Measurements from ENCODE around the gene DNAJB1. TPM values are rescaled to one million over a fixed set of nuclear protein-coding genes. Genes with fewer than 3 reads are reported as not detected.

DNAJB1 gene
- total and polyA plus RNA-seq, 2 of the 13 experiments (the other 11 are each of a cell fraction or from before 2014, with no cell fraction given), result 87.5 to 97.3 TPM

- intact Hi-C loops (cut with micrococcal nuclease; ENCODE audit: unreplicated experiment), result no loop called here
- peaks cover 7% of the 10 kb centered on the region for H3K4me1 ChIP-seq (ENCODE audit: insufficient read depth, low read length)
- POLR2A ChIA-PET, result no interaction called here
- H3K4me3 ChIP-seq (replicated peaks in 1 of 3; ENCODE audit: insufficient read depth in 1 of 3, low read depth in 2 of 3, low read length in 3 of 3), result no peak overlapping the region
- TF ChIP-seq ZNF781 (CRISPR knock-in tag; IDR thresholded peaks at IDR 0.05; ENCODE audit: borderline replicate concordance, not compliant biosample characterization), result no peak
- H3K79me2 ChIP-seq (ENCODE audit: insufficient read depth, low read length), result peaks cover 30% of the 10 kb centered on the region
- FAIRE-seq, result no peak
- no peak overlapping the region for H2AFZ ChIP-seq (ENCODE audit: low read length)
- H3K36me3 ChIP-seq (replicated peaks in 1 of 2; ENCODE audit: control insufficient read depth in 1 of 2, insufficient read depth in 2 of 2, low read length in 2 of 2), result peaks cover 7 to 15% of the 10 kb centered on the region in 2 experiments; a peak in 3 of 5 replicates
- in situ Hi-C loops (cut with HindIII; ENCODE audit: extremely low pct_ligation_motif_present, low pct_unique_long_range_greater_than_20kb), result no loop called here
- no peak for DNase-seq (ENCODE audit: low spot score)
- no peaks in the 10 kb centered on the region for H3K27me3 ChIP-seq (ENCODE audit: control insufficient read depth in 1 of 2, insufficient read depth in 2 of 2, low read length in 2 of 2)
- CTCF ChIA-PET (ENCODE audit: low intra/inter-chr PET ratio, low total read pairs), result no interaction called here
- 90% methylated on average over 4 of the region's 8 CpGs for WGBS (ENCODE audit: low lambda C conversion rate)
- no peak overlapping the region for H3K4me2 ChIP-seq (ENCODE audit: low read depth, low read length)
- ATAC-seq, result no peak
- H3K27ac ChIP-seq (ENCODE audit: extremely low read length, insufficient read depth, low read length), result no peak overlapping the region
- no peaks in the 10 kb centered on the region for H3K9me3 ChIP-seq (ENCODE audit: low read length)
- no peak overlapping the region for H3K9ac ChIP-seq (ENCODE audit: insufficient read depth, low read depth, low read length)
- H4K20me1 ChIP-seq (ENCODE audit: insufficient read depth, low read length), result no peaks in the 10 kb centered on the region; the same call in 1 of the 2 replicates
- no TSS peak for BruUV-seq (replicated peaks)
These were observed 43.1 kb upstream of the DNAJB1 start for GRCh38 chr19:14561249-14561648.

GRCh38 chr19:14560776-14561108 is 42.5 kb upstream of the DNAJB1 start:
- no peak overlapping the region for H3K4me2 ChIP-seq (ENCODE audit: low read depth, low read length)
- no TSS peak for BruUV-seq (replicated peaks)
- H4K20me1 ChIP-seq (ENCODE audit: insufficient read depth, low read length), result no peaks in the 10 kb centered on the region; the same call in 1 of the 2 replicates
- intact Hi-C loops (cut with micrococcal nuclease; ENCODE audit: unreplicated experiment), result no loop called here
- H3K9ac ChIP-seq (ENCODE audit: insufficient read depth, low read depth, low read length), result no peak overlapping the region
- H3K79me2 ChIP-seq (ENCODE audit: insufficient read depth, low read length), result peaks cover 30% of the 10 kb centered on the region
- POLR2A ChIA-PET, result no interaction called here
- DNase-seq (ENCODE audit: low spot score) (no peak), ATAC-seq (no peak), FAIRE-seq (no peak)
- H3K27me3 ChIP-seq (ENCODE audit: control insufficient read depth in 1 of 2, insufficient read depth in 2 of 2, low read length in 2 of 2), result no peaks in the 10 kb centered on the region
- TF ChIP-seq KMT2A (CRISPR knock-in tag; IDR thresholded peaks at IDR 0.05) (no peak), FUBP1 (CRISPR knock-in tag; IDR thresholded peaks at IDR 0.05; ENCODE audit: borderline replicate concordance) (no peak), TAF1 (CRISPR knock-in tag; IDR thresholded peaks at IDR 0.05) (no peak)
- H3K27ac ChIP-seq (ENCODE audit: extremely low read length, insufficient read depth, low read length), result no peak overlapping the region
- H3K36me3 ChIP-seq (replicated peaks in 1 of 2; ENCODE audit: control insufficient read depth in 1 of 2, insufficient read depth in 2 of 2, low read length in 2 of 2), result peaks cover 7 to 10% of the 10 kb centered on the region in 2 experiments; a peak in 3 of 5 replicates
- no peak overlapping the region for H2AFZ ChIP-seq (ENCODE audit: low read length)
- H3K4me3 ChIP-seq (replicated peaks in 1 of 3; ENCODE audit: insufficient read depth in 1 of 3, low read depth in 2 of 3, low read length in 3 of 3), result no peak overlapping the region
- no peaks in the 10 kb centered on the region for H3K9me3 ChIP-seq (ENCODE audit: low read length)
- in situ Hi-C loops (cut with HindIII; ENCODE audit: extremely low pct_ligation_motif_present, low pct_unique_long_range_greater_than_20kb), result no loop called here
- CTCF ChIA-PET (ENCODE audit: low intra/inter-chr PET ratio, low total read pairs), result no interaction called here
- peaks cover 10% of the 10 kb centered on the region for H3K4me1 ChIP-seq (ENCODE audit: insufficient read depth, low read length)
- no CpG with 5 or more reads among the region's 6 CpGs for WGBS (ENCODE audit: low lambda C conversion rate)
